Hepatic stellate cell (primary cell): ENCODE results near the gene TNIP1.
A peak's percentile ranks its signal among the peaks of the same experiment; 100 is the strongest.

Experiments
- DNase-seq: peaks from one replicate; pipeline ENCODE4 v3.0.0; 2011; ENCODE audit warnings: low spot score

Gene TNIP1, protein sequence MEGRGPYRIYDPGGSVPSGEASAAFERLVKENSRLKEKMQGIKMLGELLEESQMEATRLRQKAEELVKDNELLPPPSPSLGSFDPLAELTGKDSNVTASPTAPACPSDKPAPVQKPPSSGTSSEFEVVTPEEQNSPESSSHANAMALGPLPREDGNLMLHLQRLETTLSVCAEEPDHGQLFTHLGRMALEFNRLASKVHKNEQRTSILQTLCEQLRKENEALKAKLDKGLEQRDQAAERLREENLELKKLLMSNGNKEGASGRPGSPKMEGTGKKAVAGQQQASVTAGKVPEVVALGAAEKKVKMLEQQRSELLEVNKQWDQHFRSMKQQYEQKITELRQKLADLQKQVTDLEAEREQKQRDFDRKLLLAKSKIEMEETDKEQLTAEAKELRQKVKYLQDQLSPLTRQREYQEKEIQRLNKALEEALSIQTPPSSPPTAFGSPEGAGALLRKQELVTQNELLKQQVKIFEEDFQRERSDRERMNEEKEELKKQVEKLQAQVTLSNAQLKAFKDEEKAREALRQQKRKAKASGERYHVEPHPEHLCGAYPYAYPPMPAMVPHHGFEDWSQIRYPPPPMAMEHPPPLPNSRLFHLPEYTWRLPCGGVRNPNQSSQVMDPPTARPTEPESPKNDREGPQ

DNA sequence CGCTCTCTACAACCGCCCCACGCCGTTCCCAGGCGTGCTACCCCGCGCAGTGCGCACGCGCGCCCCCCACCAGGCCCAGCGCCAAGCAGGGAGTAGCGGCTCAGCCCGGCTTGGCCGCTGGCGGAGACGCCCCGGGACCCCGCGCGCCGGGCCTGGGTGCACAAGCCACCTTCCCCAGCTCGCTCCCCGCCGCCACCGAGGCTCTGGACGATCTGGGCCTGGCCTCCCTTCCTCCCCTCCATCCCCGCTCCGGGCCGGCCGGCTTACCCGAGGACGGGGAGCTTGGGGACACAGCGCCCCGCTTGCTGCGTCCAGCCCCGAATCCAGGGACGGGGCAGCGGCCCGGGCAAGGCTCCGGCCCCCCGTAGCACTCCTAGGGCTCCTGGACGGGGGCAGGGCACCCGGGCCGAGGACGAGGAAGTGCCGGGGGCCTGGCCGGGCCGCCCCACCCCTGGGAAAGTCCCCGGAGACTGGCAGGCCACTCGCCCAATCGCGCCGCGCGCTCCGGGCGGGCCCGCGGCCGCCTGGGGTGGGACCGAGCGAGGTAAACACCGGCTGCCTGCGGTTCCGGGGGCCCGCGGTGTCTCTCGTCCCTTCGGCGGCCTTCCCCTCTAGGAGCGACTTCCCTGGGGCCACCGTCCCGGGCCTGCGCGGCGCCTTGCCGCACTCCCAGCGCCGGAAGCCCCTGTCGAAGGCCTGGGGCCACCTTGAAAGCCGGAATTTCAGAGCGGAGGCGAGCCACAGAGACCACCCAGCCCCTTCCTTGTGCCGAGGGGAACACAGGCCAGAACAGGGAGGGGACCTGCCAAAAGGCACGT lies at the start of gene TNIP1:
Gene TNIP1, minus strand, starts transcription at position 422 of the 818 bp plus-strand sequence. CDS start 15,939 bp downstream, outside the sequence.
- DNase-seq = peak; percentile 97

DNA sequence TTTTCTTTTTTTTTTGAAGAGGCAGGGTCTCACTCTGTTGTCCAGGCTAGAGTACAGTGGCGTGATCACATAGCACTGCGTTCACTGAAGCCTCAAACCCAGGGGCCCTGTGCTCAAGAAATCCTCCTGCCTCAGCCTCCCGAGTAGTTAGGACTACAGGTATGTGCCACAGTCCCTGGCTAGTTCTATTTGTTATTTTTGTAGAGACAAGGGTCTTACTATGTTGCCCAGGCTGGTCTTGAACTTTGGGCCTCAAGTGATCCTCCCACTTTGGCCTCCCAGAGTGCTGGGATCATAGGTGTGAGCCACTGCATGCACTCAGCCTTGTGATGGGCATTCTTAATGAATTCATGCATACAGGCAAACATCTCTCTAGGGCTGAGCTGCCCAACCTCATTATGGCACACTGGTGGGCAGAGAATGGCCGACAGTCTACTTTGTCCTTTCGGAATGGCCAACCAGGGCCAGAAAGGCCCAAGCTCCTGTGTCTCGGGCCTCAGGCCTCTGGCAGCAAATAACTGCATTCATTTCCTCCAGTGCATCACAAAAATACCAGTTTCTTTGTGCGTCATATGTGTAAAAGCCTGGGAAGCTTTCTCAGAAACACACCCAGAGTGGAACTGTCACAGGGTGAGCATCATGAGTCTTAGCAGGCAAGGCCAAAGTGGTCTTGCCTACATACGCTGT lies 49.5 kb upstream of the TNIP1 start:
- DNase-seq = no peak

DNA sequence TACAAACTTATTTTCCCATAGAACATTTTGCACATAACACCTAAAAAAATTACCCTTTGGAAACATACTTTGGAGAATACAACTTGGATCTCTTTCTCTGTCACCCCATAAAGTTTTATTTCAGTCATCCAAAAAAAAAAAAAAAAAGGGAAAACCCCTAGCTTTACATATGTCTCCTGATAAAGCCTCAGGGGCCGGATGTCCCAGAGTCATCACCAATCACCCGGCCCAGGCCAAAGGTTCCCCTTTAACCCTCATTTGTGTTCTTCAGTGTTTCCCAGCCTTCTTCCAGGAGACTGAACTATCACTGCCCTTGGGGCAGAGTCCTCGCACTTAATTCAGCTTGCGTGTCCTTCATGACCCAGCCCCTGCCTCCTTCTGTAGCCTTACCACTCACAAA lies 48.0 kb upstream of the TNIP1 start:
- no peak for DNase-seq

DNA sequence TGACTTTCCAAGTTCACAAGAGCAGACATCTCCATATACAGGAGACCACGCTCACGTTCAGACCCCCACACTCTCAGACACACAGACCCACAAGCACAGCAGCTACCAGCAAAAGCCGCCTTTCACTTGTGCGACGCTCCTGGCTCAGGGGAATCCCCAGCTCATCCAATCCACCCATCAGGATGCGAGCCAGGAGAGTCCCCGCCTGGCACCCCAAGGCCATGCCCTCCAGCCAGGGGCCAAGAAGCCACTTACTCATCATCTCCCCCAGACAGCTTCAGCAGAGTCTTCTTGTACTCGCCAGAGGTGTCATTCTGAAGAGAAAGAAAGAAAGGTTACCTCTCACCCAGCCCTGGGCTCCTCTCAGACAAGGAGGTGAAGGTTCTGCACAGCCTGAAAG lies 47.1 kb upstream of the TNIP1 start:
- no peak for DNase-seq

DNA sequence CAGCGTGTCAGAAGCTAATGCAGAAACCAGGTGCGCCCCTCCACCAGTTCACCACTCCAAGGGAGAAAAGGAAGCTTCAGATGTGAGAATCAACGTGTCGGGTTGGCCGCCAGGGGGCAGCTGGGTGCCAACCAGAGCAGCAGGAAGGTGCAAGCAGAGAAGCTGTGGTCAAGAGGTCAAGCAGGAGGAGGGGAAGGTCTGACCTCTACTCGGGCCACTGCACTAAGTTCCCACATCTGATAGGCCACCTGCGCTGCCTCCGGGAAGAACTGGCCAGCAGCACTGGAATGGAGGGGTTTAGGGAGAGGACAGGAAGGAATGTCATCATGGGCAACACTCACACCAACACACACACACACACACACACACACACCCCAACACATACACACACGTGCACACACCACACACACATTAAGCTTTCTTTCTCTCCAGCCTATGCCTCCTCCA lies 45.4 kb upstream of the TNIP1 start:
- peak; percentile 63 for DNase-seq

DNA sequence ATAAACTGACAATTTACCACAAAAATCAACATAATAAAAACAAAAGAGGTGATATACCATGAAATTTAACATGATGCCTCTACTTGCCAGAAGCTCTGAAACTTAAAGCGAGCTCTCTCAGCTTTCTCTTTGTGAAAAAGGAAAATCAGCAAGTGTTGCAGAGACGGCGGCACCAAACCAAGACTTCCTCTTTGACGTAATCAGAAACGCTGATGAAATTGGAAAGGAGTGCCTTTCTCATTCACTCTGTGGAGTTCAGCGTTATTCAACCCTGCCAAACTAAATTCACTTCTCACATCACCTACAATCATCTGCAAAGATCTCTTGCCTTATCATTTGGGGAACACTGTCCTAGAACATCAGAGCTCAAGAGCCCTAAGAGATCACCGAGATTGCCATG lies 44.6 kb upstream of the TNIP1 start:
- DNase-seq = no peak

DNA sequence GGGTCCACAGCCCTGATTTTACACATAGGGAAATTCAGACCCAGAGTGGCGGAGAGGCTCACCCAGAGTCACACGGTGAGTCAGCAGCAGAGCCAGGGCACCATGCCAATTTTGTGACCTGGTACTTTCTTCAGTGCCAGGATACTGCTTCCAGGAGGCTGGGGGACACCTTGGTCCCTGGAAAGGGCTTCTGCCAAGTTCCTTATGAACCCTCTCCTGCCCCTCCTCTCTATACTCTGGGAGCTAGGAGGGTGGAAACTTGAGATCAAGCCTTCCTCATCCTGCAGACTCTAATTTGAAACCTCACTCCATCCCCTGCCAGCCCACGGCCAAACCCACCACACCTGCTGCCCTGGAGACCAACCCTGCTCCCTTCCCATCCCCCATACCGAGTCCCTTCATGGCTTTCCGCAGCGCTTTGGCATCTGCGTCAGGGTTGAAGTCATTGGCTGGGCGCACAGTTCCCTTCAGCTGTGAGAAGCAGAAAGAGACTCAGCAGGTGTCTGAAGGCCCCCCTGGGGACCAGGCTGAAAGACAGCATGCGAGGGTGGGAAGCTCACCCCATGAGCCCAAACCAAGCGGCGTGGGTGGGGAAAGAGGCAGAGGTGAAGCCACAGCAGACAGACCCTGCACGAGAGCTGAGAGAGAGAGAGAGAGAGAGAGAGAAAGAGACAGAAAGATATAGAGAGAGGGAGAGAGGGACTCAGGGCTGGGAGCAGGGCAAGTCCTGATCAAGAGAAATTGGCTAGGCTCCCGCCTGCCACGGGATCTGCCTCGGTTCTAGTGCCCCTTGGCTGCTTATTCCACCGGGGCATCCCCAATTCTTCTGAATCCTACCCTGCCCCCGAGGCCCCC lies 43.3 kb upstream of the TNIP1 start:
- no peak for DNase-seq

DNA sequence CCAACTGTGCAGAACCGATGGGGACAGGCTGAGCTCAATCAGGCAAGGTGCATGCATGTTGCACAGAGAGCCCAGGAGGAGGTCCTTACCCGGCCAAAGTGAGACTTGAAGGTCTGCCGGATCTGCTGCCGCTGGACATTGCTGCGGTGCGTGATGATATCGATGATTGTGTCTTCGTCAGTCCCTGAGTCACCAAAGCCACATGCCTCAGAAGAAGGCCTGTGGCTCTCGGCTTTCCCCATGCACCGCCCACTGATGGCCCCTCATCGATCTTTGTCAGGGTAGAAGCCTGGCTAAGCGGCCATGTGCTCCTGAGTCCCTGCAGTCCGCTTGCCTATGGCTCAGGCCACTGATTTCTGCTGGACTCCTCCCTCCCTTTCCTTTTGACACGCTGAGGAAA lies 42.0 kb upstream of the TNIP1 start:
- no peak for DNase-seq

DNA sequence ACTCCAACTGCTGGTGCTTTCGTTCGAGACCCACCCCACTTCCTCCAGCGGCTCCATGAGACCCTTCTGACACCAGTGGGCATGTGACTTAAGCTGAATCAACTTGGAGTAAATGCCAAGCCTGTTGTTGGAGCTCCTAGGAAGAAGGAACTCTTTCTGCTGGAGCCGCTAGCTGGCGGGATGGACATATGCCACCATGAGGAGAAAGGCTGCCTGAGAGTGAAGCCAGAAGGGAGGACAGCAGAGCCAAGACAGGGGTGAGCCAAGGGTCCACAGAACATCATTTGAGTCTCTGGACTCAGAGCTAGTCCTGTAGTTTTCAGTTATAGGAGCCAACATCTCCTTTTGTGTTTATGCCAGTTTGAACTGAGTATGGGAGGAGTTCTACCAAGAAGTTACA lies 40.8 kb upstream of the TNIP1 start:
- DNase-seq = no peak

DNA sequence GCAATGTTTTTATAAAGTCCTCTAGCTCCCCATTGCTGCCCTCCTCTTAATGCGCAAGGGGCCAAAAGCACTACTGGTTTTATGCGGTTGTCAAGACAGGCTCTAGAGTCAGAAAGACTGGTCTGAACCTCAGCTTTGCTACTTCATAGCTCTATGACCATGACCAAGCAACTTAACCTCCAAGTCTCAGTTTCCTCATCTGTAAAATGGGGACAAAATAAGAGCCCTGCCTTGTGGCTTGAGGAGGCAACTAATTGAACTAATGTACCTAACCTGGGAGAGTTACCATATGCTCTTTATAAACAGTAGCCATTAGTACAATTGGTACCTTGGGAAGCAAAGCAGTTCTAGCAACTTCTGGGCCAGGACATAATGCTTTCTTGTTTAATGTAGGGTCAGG lies 40.3 kb upstream of the TNIP1 start:
- DNase-seq = no peak

DNA sequence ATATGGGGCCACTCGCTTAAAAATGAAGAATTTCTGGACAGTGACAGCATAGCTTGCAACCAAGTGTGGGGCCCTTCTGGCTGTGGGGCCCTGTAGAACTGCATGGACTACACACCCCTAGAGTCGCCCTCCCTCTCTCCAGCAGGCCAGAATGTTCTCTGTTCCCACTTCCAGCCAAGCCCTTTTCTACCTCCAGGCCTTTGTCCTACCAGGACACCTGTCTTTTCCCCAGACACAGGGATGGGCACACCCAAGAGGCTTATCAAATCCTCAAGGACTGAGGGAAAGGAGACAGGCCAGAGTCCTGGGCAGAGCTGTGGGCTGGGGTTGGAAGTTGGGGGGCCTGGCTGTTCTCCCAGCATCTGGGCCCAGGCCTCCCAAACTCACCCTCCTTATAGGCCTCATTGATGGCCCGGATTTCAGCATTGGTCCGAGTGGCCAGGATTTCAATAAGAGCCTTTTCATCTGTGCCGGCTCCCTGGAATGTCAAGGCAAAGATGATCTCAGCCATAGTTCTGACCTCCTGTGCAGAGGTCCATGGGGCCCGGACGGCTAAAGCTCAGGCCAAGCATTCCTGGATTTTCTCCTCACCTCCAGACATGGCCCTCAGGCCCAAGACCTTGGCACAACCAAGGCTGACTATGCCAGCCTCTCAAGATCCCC lies 38.2 kb upstream of the TNIP1 start:
- no peak for DNase-seq

DNA sequence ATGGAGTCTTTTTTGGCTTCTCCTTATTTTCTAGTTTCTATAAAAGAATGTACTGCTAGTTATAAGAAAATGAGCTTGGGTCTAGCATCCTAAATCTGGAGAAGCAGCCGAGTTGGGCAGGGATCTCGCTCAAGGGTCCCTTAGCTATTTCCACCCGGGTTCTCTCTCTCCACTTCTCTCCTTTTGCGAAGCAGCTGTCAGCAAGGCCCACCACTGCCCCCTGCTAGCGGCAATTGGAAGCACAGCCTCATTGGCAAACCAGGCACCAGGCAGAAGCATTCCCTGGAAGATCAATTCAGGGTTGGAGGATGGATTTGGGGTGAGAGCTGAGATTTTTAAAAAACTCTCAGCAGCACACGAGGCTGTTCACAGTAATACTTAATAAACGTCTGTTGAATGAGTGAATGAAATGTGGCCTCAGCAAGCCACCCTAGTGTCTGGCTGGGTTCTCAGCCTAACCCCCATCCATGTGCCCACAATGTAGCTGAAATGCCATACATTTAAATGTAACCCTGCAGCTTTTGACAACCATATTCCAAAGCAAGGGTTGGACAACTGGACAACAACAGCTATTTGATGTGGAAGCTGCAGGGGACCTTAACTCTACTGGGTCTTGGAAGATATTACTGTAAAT lies 34.6 kb upstream of the TNIP1 start:
- DNase-seq = peak; percentile 79

DNA sequence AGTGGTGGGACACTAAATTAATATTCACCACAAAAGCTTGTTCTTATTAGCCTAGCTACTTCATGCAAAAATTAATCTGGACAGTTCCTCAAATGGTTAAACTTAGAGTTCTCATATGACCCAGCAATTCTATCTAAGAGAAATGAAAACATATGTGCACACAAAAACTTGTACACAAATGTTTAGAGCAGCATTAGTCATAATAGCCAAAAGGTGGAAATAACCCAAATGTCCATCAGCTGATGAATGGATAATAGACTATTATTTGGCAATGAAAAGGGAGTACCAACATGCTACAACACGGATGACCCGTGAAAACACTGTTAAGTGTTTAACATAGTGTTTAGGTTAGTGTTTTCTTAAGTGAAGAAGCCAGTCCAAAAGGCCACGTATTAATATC lies 32.8 kb upstream of the TNIP1 start:
- no peak for DNase-seq

DNA sequence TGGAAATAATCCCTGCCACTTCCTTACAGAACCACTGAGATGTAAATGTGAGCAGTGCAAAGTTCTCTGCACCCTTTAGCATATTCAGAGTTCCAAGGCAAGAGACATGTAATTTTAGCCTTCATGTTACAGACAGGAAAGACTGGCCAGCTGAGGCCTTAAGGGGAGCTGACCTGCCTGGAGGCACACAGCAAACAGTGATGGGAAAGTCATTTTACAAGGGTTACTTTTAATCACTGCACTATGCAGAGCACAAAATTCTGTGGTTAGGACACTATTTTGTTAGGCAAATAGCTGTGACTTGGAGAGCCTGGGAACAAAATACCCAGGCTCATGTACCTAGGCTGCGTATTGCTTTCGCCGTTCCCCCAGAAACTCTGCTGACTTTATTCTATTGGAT lies 30.2 kb upstream of the TNIP1 start:
- no peak for DNase-seq

DNA sequence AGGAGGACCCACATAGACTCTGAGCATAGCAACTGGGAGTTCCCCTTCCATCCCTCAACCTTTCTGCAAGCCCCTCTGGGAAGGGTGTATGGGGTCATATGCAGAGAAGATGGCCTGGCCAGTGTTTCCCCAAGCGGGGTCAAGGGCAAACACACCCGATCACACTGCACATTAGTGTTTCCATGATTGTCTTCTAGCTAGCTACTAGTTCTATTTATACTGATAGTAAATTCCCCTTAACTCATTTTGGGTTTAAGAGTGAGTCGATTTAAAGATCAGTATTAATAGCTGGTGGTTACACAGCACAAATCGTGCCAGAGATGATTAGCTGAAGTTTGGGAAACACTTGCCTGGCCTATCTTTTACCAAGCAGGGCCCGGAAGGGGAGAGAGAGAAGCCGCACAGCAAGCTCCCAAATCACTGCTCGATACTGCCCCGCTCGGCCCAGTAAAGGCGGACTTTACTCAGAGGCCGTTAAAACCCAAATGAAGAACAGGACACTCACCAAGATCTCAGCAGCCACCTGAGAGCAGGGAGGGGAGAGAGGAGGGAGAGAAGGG lies 29.4 kb upstream of the TNIP1 start:
- DNase-seq = no peak

DNA sequence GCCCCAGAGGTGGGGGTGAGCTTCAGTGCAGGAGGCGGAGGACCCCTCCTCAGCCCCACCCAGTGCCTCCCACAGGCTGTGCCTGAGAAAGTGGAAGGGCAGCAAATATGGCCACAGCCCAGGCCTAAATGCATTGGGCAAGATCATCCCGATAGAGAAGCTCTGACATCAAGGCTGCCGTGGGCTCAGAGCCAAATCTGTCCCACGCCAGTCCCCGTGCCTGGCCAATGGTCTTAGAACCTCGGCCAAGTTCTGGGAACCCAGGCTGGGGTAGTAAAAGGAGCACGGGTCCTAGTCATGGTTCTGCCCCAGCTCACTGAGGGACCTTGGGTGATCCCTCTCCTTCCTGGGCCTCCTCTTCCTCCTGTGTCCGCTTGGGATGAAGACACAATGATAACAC lies 27.7 kb upstream of the TNIP1 start:
- DNase-seq = no peak

DNA sequence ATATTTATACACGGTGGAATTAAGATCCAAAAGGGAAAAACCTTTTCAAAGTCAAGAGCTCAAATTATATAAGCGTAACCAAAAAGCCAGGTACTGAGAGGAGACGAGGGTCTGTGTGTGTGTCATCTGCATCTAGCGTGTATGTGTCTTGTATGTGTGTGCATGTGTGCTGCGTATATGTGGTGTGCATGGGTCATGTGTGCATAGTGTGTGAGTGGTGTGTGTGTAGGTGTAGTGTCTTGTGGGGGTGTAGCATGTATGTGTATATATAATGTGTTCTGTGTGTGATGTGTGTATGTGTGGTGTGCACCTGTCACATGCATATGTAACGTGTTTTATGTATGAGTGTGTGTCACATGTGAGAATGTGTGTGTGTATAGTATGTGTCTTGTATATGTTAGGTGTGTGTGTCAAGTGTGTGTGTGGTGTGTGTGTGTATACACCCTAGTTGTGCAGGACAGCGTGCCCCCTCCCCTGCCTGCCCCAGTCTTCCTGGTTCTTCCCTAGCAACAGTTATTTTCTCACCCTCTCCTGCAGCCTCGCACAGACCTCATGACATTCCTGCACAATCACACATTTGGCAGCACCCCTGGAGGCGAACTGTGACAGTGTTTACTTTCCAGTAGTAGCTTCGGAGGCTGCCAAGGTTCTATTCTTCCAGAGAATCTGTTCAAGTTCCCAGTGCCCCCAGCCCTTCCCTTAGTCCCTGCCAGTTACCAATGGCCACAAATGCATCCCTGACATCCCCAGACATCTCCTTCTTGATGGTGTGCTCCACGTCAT lies 27.1 kb upstream of the TNIP1 start:
- no peak for DNase-seq

DNA sequence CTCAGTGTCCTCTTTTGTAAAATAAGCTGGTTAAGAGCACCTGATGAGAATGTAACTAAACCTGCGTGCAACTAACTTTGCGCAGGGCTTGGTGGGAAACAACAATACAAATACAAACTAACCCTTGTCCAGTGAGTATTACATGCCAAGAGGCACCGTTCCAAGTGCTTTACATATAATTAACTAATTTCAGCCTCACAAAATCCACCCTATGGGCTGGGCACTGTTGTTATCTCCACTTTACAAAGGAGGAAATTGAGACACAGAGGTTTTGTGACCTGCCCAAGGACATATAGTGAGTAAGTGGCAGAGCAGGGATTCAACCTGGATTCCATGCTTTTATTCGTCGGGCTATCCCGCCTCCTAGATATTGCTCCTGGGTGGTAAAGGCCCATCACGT lies 26.2 kb upstream of the TNIP1 start:
- no peak for DNase-seq

DNA sequence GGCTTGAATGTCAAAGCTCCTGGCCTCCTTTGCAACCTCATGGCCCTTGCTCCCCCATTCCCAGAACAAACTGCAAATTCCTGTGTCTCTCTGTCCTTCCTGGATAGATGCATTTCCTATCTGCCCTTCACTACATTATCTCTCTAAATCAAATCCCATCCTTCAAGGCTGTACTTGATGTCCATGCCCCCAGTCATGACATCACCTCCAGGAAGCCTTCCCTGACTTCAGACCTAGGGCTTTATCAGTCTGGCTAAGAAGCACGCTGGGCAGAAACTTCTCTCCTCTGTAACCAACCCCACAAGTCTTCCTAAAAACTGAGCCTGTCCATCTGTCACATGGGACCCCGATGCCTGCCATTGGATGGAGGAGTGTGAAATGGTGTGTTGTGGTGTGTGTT lies 25.7 kb upstream of the TNIP1 start:
- no peak for DNase-seq
